Activated T-cell treated with anti-CD3 and anti-CD28 coated beads, Interleukin-2, amount 50 U/mL, for 24 hours (primary cell): ENCODE data around the gene BCL7B.
A peak's percentile ranks its signal among the peaks of the same experiment; 100 is the strongest.

Source experiments
- DNase-seq: peaks from one replicate; pipeline ENCODE4 v3.0.0-alpha.2; 2020
- H3K27ac Mint-ChIP-seq: 2 replicates; pipeline ENCODE4 v1.8.0; 2020; ENCODE audit warnings: mild to moderate bottlenecking, mixed read lengths
- H3K27me3 Mint-ChIP-seq: 2 replicates; pipeline ENCODE4 v1.8.0; 2020; ENCODE audit warnings: mixed read lengths
- H3K36me3 Mint-ChIP-seq: 2 replicates; pipeline ENCODE4 v1.8.0; 2020; ENCODE audit warnings: low read depth, mixed read lengths
- H3K4me1 Mint-ChIP-seq: 2 replicates; pipeline ENCODE4 v1.8.0; 2020; ENCODE audit warnings: low read depth, mixed read lengths
- H3K4me3 Mint-ChIP-seq: 2 replicates; pipeline ENCODE4 v1.8.0; 2020; ENCODE audit warnings: mild to moderate bottlenecking, moderate library complexity, mixed read lengths
- H3K9me3 Mint-ChIP-seq: 2 replicates; pipeline ENCODE4 v1.8.0; 2020; ENCODE audit warnings: mixed read lengths

The BCL7B gene

GRCh38 chr7:73557397-73558257, at the start of gene BCL7B:
TSS of gene BCL7B (minus strand) at chr7:73557690. CDS start at chr7:73557578, 112 bp downstream.
- H3K4me1 Mint-ChIP-seq = peaks cover 42% of the 10 kb centered on the region
- no peaks in the 10 kb centered on the region for H3K9me3 Mint-ChIP-seq
- H3K27me3 Mint-ChIP-seq = no peaks in the 10 kb centered on the region
- H3K36me3 Mint-ChIP-seq = peaks cover 37% of the 10 kb centered on the region
- peak within 1 kb of the TSS; percentile 90 for H3K4me3 Mint-ChIP-seq
- peak; percentile 89 for DNase-seq
- peak within 1 kb of the TSS; percentile 96 for H3K27ac Mint-ChIP-seq

- no peaks in the 10 kb centered on the region for H3K36me3 Mint-ChIP-seq
- peaks cover 30% of the 10 kb centered on the region for H3K27me3 Mint-ChIP-seq
- H3K27ac Mint-ChIP-seq = no peak overlapping the region
Observed at GRCh38 chr7:73605601-73606220, 48.2 kb upstream of the BCL7B start.

GRCh38 chr7:73602721-73603651, 45.5 kb upstream of the BCL7B start:
- no peaks in the 10 kb centered on the region for H3K36me3 Mint-ChIP-seq
- H3K27ac Mint-ChIP-seq = no peak overlapping the region
- no peaks in the 10 kb centered on the region for H3K9me3 Mint-ChIP-seq
- DNase-seq = no peak
- peaks cover 18% of the 10 kb centered on the region for H3K27me3 Mint-ChIP-seq
- no peaks in the 10 kb centered on the region for H3K4me1 Mint-ChIP-seq
- no peak overlapping the region for H3K4me3 Mint-ChIP-seq

More at GRCh38 chr7:73605601-73606220, 48.2 kb upstream of the BCL7B start:
- H3K9me3 Mint-ChIP-seq = no peaks in the 10 kb centered on the region
- H3K4me3 Mint-ChIP-seq = no peak overlapping the region
- no peak for DNase-seq
- no peaks in the 10 kb centered on the region for H3K4me1 Mint-ChIP-seq

GRCh38 chr7:73599916-73600315, 42.4 kb upstream of the BCL7B start:
- Mint-ChIP-seq H3K36me3 (no peaks in the 10 kb centered on the region), H3K4me3 (no peak overlapping the region), H3K9me3 (no peaks in the 10 kb centered on the region), H3K27me3 (peaks cover 19% of the 10 kb centered on the region), H3K27ac (no peak overlapping the region), H3K4me1 (no peaks in the 10 kb centered on the region)
- no peak for DNase-seq

- Mint-ChIP-seq H3K27ac (no peak overlapping the region), H3K4me3 (no peak overlapping the region), H3K4me1 (no peaks in the 10 kb centered on the region), H3K36me3 (no peaks in the 10 kb centered on the region), H3K27me3 (peaks cover 19% of the 10 kb centered on the region), H3K9me3 (no peaks in the 10 kb centered on the region)
- DNase-seq = no peak
Observed at GRCh38 chr7:73599151-73599882, 41.8 kb upstream of the BCL7B start.

- Mint-ChIP-seq H3K27me3 (peaks cover 19% of the 10 kb centered on the region), H3K27ac (no peak overlapping the region)
Observed at GRCh38 chr7:73597978-73598782, 40.7 kb upstream of the BCL7B start.

GRCh38 chr7:73596191-73597065, 38.9 kb upstream of the BCL7B start:
- Mint-ChIP-seq H3K4me3 (no peak overlapping the region), H3K9me3 (no peaks in the 10 kb centered on the region), H3K4me1 (no peaks in the 10 kb centered on the region), H3K36me3 (no peaks in the 10 kb centered on the region), H3K27me3 (peaks cover 16% of the 10 kb centered on the region), H3K27ac (no peak overlapping the region)
- no peak for DNase-seq

More at GRCh38 chr7:73597978-73598782, 40.7 kb upstream of the BCL7B start:
- Mint-ChIP-seq H3K4me1 (no peaks in the 10 kb centered on the region), H3K36me3 (no peaks in the 10 kb centered on the region), H3K9me3 (no peaks in the 10 kb centered on the region), H3K4me3 (no peak overlapping the region)
- DNase-seq = no peak

GRCh38 chr7:73595358-73595757, 37.9 kb upstream of the BCL7B start:
- H3K4me1 Mint-ChIP-seq = no peaks in the 10 kb centered on the region
- no peak overlapping the region for H3K4me3 Mint-ChIP-seq
- H3K27ac Mint-ChIP-seq = no peak overlapping the region
- H3K9me3 Mint-ChIP-seq = no peaks in the 10 kb centered on the region
- H3K36me3 Mint-ChIP-seq = no peaks in the 10 kb centered on the region
- peaks cover 16% of the 10 kb centered on the region for H3K27me3 Mint-ChIP-seq
- no peak for DNase-seq

GRCh38 chr7:73593207-73594045, 35.9 kb upstream of the BCL7B start:
- no peaks in the 10 kb centered on the region for H3K4me1 Mint-ChIP-seq
- no peaks in the 10 kb centered on the region for H3K36me3 Mint-ChIP-seq
- no peak for DNase-seq
- H3K27ac Mint-ChIP-seq = no peak overlapping the region
- H3K27me3 Mint-ChIP-seq = peaks cover 16% of the 10 kb centered on the region
- no peaks in the 10 kb centered on the region for H3K9me3 Mint-ChIP-seq
- no peak overlapping the region for H3K4me3 Mint-ChIP-seq

GRCh38 chr7:73586911-73587310, 29.4 kb upstream of the BCL7B start:
- no peaks in the 10 kb centered on the region for H3K36me3 Mint-ChIP-seq
- no peak overlapping the region for H3K27ac Mint-ChIP-seq
- no peaks in the 10 kb centered on the region for H3K27me3 Mint-ChIP-seq
- H3K4me1 Mint-ChIP-seq = peaks cover 7% of the 10 kb centered on the region
- H3K4me3 Mint-ChIP-seq = no peak overlapping the region
- no peaks in the 10 kb centered on the region for H3K9me3 Mint-ChIP-seq
- DNase-seq = no peak

- DNase-seq = no peak
- Mint-ChIP-seq H3K9me3 (no peaks in the 10 kb centered on the region), H3K36me3 (no peaks in the 10 kb centered on the region), H3K4me1 (peaks cover 11% of the 10 kb centered on the region), H3K4me3 (no peak overlapping the region), H3K27me3 (no peaks in the 10 kb centered on the region), H3K27ac (no peak overlapping the region)
Observed at GRCh38 chr7:73585196-73585595, 27.7 kb upstream of the BCL7B start.

GRCh38 chr7:73582664-73583202, 25.2 kb upstream of the BCL7B start:
- no peak overlapping the region for H3K27ac Mint-ChIP-seq

More at GRCh38 chr7:73582664-73583202, 25.2 kb upstream of the BCL7B start:
- Mint-ChIP-seq H3K36me3 (peaks cover 5% of the 10 kb centered on the region), H3K27me3 (no peaks in the 10 kb centered on the region), H3K9me3 (no peaks in the 10 kb centered on the region), H3K4me1 (peaks cover 17% of the 10 kb centered on the region), H3K4me3 (no peak overlapping the region)
- DNase-seq = no peak
